ENCODE results near the gene NDRG3.

Gene NDRG3

DNA sequence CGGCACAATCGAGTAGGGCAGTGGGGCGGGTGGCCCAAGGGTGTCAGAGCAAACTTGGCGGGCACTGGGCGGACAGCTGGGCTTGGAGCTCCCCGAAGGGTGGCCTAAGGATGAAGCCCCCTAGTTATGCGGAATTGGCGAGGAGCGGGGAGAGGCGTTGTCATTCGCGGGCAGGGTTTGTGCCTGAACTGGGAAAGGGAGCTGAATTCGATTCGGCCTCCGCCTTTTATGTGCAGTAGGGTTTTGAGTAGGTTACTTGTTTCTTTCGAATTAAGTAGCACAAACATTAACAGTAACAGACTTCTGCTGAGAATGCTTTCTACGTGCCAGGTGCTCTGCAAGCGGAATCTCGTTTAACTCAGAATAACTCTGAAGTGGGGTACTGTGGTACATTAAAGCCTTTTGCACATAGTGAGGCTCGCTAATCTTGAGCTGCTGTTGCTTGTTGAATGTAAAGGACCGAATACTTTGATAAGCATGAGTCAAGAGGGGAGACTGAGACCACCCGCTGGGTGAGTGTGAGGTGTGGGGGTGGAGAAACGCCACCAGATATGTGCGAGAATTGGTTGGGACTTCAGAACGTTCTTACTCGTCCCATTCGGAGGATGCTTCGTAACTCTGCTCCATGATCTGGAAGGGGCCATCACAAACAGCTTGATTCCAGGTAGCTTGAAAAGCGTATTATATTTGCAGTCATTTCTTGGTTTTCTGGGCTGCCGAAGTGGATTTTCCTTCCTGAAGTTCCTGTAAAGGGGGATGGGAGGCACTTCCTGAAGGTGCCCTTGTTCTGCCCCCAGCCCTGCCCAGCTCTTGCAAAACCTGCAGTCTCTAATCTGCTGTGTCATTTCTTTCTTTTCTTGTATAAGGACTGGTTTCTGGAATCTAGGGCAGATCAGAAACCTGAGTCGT lies 139.5 kb downstream of the NDRG3 start:
- ATAC-seq (no peak), DNase-seq (no peak)
- no peaks in the 10 kb centered on the region for H3K9me3 Mint-ChIP-seq
- H3K4me1 Mint-ChIP-seq = peaks cover 35% of the 10 kb centered on the region
- H3K27me3 Mint-ChIP-seq = peaks cover 2% of the 10 kb centered on the region
- peaks cover 43% of the 10 kb centered on the region for H3K36me3 Mint-ChIP-seq (ENCODE audit: low read depth)
- peak overlapping the region; percentile 92 for H3K27ac Mint-ChIP-seq
- peak overlapping the region; percentile 98 for H3K4me3 Mint-ChIP-seq

- Mint-ChIP-seq H3K4me1 (peaks cover 35% of the 10 kb centered on the region), H3K27me3 (peaks cover 2% of the 10 kb centered on the region), H3K36me3 (ENCODE audit: low read depth) (peaks cover 35% of the 10 kb centered on the region), H3K4me3 (peak within 1 kb of the TSS; percentile 98), H3K9me3 (no peaks in the 10 kb centered on the region), H3K27ac (peak within 1 kb of the TSS; percentile 95)
- ATAC-seq (peak; percentile 93), DNase-seq (peak; percentile 100)
Measured at GRCh38 chr20:36605399-36606157, 140.3 kb downstream of the NDRG3 start, which contains the start of gene RAB5IF. RAB5IF (plus strand) TSS chr20:36605779; CDS start chr20:36605952, 173 bp downstream.

- no peaks in the 10 kb centered on the region for H3K9me3 Mint-ChIP-seq
- peaks cover 2% of the 10 kb centered on the region for H3K27me3 Mint-ChIP-seq
- peak; percentile 41 for ATAC-seq
- H3K4me1 Mint-ChIP-seq = peaks cover 38% of the 10 kb centered on the region
- H3K36me3 Mint-ChIP-seq (ENCODE audit: low read depth) = peaks cover 31% of the 10 kb centered on the region
- peak overlapping the region; percentile 98 for H3K4me3 Mint-ChIP-seq
- peak; percentile 58 for DNase-seq
- peak overlapping the region; percentile 95 for H3K27ac Mint-ChIP-seq
Measured at GRCh38 chr20:36604952-36605398, 140.9 kb downstream of the NDRG3 start.

Measured in activated naive CD8-positive, alpha-beta T cell treated with anti-CD3 and anti-CD28 coated beads, Interleukin-2, amount 50 U/mL, for 24 hours (primary cell).